GM21737 (cell line): ENCODE results near the gene KCNN4.

Experiments
- ATAC-seq: cut with Tn5 transposase; IDR thresholded peaks from one replicate; pipeline ENCODE4 v1.9.1; 2021; ENCODE audit warnings: mild to moderate bottlenecking, moderate library complexity; ENCODE audit not compliant: unreplicated experiment

KCNN4 gene

DNA sequence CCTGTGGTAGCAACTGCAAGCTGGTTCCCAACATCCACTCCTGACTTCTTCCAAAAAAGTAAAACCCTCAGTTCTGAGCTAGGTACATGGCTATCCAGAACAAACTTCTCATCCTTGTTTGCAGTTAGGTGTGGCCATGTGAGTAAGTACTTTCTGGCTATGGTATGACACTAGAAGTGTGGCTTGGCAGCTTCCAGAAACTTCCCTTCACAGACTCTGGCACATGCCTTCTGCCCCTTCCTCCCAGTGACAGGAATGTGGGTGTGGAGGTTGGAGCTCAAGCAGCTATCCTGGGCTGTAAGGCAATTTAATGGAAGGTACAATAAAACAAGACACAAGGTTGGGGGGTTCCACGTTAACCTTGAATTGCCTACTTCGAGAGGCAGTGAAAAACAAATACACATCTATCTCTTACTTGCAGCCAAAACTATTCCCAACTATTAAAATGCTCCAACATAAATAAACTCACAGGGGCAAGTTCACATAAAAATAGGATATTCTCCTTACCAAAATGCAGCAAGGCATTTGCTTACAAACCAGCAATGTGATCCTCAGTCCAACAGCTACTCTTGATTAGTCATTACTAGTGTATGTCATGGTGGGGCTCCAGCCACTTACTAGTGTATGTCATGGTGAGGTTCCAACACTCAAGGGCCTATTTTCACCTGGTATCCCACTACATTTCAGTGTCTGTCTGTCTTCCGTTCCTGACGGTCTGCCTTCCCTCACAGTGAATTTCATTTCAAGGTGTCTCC, 29.1 kb downstream of the KCNN4 start:
- no peak for ATAC-seq

DNA sequence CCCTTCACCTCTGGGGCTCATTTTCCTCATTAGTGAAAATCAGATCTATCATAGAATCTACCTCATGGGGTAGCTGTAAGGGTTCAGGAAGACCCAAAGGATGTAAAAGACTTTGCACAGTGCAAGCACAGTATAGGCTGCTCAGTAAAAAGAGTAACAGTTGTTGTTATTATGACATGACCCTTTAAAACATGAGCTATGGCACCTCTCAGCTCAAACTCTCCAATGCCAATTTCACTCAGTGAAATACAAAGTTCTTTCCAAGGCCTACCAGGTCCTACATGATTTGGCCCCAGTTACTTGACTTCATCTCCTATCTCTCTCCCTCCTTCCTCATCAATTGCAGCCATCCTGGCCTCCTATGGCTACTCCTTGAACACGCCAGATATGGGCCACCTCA, 30.9 kb downstream of the KCNN4 start:
- ATAC-seq, result no peak

DNA sequence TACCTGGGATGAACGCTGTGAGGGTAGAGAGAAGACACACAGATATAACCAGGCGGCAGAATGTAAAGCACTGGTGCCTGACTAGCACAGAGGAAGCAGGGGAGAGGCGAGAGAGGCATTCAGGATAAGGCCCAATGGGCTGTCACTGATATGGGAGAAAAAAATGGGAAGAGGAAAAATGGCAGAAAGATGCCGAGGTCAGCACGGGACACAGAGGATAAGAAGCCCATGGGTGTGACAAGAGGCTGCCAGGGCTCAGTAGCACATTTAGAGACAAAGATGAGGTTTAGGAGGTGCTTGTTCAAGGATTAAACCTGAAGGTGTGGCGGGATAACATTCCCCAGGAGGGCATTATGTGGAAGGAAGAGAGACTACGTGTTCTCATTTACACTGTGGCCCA, 31.6 kb downstream of the KCNN4 start:
- no peak for ATAC-seq

DNA sequence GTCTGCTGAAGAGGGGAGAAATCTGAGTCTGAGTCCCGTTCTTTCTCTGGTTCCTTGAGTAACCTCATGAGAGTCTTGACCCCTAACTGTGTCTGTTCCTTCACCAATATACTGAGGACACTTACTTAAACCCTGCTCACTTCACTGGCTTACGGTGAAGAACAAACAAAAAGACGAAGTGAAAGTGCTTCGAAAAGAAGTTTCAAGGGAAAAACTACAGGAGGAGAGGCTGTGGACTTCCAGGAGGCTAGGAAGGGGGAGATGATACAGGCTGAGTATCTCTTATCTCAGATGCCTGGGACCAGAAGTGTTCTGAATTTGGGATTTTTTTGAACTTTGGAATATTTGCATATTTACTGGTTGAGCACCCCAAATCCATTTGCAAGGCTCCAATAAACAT, 32.1 kb downstream of the KCNN4 start:
- no peak for ATAC-seq

DNA sequence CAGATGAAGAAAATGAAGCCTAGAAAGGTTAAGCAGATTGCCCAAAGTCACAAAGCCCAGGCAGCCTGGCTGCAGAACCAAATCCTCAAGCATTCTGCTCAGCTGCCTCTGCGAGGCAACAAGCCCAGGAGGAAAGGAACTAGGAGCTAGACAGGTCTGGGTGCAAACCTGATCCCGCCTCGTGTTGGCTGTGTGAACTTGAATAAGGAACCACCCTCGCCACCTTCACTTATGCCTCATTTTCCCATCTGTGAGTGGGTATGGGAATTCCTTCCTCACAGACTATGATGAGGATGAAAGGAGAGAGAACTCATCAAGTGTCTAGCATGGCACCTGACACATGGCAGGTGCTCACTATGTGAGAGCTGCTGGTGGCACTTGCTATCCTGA, 32.6 kb downstream of the KCNN4 start:
- ATAC-seq, result no peak

DNA sequence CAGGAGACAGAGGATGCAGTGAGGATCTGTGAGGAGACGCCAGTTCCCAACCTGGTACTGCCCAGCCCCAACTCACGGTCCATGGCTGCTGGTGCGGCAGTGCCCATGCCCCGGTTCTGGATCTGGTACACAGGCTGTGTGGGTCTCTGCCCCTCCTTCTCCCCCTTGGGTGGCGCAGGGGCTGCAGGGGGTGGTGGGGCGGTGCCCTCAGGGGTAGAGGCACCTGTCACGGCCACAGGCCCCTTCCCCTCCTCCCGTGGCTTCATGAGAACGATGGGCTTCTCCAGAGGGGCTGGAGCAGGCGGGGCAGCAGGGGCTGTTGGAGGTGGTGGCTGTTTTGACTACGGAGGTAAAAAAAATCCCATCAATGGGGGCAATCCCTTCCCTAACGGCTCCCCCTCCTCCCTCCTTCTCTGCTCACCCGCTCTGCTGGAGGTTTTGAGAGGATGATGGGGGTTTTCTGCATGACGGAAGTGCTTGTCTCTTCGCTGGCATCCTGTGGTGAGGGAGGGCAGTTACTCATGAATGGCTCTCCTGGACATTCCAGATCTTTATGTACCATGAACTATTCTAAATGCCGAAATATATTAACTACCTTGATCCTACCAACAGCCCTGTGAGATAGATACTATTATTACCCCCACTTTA, 33.1 kb downstream of the KCNN4 start:
- ATAC-seq, result no peak

GRCh38 chr19:43743059-43743458, 37.7 kb downstream of the KCNN4 start:
- ATAC-seq, result no peak

DNA sequence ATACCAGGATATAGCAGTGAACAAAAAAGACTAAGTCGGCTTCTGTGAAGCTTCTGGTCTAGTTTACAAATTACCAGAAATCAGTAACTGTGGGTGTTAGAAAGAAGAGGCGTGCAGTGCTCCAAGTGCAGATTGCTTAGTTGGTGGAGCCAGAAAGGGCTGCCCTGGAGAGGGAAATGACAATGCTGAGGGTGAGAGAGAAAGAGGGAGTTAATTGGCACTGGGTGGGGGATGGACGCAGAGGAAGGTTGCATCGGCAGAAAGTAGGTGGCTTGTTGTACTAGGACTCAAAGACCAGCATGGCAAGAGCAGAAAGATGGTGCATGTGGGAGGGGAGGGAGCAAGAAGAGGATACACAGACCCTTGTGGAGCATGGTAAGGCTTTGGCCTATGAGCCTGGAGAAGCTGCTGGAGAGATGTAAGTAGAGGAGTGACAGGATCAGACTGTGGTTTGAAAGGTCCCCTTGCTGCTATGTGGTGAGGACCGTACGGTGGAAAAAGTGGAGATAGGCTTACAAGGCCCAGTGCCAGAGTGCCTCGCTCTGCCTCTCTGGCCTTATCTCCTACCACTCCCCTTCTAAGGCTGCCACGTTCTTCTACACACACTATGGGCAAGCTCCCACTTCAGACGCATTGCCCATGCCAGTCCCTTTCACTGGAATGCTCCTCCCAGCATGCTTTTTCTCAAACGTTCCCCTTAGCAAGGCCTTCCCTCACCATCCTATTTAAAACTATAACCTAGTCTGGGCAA, 39.5 kb downstream of the KCNN4 start:
- no peak for ATAC-seq

DNA sequence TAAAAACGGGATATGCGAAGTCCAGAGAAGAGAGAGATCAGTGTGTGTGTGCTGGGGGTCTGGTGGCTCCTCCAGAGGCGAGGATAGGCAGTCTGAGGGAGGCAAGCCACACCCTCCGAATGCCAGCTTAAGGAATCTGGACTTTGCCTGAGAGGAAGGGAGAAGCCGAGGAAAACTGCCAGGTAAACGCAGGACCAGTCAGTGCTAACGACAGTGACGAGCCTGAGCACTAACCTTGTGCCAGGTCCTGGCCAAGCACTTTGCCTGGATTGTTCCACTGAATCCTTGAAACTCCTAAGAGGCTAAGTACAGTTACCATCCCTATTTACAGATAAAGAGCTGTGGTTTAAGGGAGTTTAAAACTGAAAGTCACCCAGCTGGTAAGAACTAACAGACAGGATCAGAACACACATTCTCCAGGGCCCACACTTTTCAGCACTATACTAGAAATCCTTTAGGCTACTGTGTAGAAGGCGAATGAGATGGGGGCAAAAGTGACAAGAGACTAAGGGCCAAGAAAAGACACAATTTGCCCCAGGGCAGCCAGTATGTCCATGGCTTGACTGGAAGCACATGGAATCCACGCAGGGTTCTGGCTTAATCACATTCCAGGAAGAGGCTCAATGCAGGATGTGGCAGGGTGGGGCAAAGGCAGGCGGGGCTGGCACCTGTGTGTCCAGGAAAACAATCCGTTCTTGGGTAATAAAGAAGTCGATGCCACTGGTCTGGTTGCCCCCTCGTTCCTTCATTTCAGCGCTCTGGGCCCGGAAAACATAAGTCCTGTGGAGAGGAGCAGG, 41.1 kb downstream of the KCNN4 start:
- no peak for ATAC-seq

DNA sequence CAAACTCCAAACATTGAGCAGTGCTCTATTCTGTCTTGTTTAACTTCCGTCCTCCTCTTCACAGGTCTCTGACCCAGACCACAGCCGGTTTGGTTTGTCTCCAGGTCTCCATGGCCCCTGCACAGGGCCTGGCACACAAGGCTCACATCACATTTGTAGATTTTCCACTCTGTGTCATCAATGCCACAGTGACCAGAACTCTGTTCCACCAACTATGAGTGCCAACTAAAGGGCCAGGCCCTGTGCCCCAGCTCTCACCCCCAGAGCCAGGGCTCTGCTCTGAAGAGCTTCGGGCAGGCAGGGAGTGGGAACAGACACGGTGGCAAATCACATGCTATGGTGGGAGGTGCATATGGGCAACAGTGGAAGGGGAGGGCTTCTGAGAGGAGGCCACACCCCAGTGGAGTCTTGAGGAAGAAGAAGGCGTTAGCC, 42.0 kb downstream of the KCNN4 start:
- ATAC-seq, result no peak

- ATAC-seq, result no peak
Measured at GRCh38 chr19:43735957-43736356, 44.8 kb downstream of the KCNN4 start.

DNA sequence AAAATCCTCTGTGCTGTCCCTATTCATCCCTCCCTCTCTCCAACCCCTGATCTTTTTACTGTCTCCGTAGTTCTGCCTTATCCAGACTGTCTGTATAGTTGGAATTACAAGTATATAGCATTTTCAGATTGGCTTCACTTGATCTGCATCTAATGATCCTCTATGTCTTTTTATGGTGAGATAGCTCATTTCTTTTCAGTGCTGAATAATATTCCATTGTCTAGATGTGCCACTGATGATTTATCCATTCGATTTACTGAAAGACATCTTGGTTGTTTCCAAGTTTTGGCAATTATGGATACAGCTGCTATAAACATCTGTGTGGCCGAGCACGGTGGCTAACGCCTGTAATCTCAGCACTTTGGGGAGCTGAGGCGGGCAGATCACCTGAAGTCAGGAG, 45.8 kb downstream of the KCNN4 start:
- no peak for ATAC-seq

- no peak for ATAC-seq
Measured at GRCh38 chr19:43731846-43732245, 48.9 kb downstream of the KCNN4 start.

DNA sequence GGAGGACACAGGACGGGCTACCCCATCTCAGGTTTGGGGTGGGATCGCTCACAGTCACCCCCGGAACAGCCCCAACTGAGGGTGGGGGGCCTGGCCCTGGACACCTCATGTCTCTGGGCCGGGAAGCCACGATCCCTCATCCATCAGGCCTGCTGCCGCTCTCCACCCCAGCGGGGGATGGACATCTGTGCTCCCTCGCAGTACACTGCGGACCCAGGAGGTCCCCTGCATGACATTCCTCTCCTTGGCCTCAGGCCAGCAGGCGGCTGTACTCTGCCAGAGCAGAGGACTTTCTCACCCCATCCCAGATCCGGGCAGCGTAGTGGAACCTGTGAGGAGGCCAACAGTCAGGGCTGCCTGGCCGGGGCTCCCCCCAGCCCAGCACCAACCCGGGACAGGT, 49.4 kb downstream of the KCNN4 start:
- ATAC-seq, result no peak

DNA sequence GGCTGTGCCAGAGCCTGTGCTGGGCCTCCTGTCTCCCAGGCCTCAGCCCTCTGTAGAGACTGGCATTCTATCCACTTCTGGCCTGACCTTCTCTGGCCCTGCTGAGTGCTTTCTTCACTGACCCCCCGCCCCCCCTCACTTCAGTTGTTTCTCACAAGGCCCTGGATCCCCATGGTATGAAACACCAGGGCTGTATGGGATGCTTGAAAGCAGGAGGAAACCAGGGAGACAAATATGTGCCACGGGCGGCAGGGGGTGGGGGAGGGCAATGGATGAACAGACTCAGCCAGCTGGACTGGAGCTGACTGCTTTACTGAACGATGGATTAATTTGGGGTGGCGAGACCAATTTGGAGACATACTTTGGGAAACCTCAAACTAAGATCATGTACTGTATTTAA, 50.9 kb downstream of the KCNN4 start:
- no peak for ATAC-seq

DNA sequence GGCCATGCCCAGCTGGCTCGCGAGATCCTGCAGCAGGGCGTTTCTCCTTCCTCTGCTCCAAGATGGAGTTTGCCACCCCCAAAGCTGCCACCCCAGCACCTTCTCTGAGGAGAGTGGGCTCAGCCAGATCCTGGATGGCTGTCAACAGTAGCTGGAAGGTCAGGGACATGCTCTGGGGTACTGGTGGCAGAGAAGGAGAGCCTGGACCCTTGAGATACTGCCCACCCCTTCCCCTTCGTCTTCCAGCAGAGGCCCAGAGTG, 53.2 kb downstream of the KCNN4 start:
- no peak for ATAC-seq

GRCh38 chr19:43726736-43727592, 53.8 kb downstream of the KCNN4 start:
- ATAC-seq, result no peak

GRCh38 chr19:43725468-43725867, 55.3 kb downstream of the KCNN4 start:
- no peak for ATAC-seq

DNA sequence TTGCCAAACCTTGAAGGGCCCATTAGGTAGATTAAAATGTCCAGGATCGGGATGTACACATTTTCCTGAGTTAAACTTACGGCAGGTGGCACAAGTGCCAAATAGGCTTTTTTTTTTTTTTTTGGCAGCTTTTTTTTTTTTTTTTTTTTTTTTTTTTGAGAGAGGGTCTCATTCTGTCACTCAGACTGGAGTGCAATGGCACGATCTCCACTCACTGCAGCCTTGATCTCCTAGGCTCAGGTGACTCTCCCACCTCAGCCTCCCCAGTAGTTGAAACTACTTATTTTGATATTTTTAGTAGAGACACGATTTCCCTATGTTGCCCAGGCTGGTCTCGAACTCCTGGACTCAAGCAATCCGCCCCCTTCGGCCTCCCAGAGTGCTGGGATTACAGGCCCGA, 55.9 kb downstream of the KCNN4 start:
- no peak for ATAC-seq

- ATAC-seq, result no peak
Measured at GRCh38 chr19:43723588-43723987, 57.2 kb downstream of the KCNN4 start.
